GM21723 (cell line): ENCODE measurements around the gene CFAP77.

ENCODE experiments used
- ATAC-seq: cut with Tn5 transposase; IDR thresholded peaks from one replicate; pipeline ENCODE4 v1.9.1; 2021; ENCODE audit warnings: mild to moderate bottlenecking, moderate library complexity; ENCODE audit not compliant: unreplicated experiment

The CFAP77 gene

DNA sequence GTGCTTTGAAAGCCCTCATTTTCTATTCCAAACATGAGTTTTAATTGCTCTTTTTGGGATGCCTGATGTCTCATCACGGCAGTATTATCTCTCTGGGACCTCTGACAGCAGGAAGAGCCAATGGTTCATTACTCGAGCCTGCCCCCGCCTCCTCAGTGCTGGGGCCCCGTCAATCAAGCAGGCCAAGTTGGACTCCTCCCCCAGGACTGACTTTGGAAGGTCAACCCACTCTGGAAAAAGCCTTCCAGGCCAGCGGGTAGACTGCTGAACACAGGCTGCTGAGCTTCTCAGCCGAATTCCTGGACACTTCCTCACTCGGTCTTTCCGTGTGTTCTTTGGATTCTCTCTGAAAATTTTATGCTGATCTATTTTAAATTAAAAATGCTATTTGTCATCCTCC, 162.9 kb downstream of the CFAP77 start:
- no peak for ATAC-seq

DNA sequence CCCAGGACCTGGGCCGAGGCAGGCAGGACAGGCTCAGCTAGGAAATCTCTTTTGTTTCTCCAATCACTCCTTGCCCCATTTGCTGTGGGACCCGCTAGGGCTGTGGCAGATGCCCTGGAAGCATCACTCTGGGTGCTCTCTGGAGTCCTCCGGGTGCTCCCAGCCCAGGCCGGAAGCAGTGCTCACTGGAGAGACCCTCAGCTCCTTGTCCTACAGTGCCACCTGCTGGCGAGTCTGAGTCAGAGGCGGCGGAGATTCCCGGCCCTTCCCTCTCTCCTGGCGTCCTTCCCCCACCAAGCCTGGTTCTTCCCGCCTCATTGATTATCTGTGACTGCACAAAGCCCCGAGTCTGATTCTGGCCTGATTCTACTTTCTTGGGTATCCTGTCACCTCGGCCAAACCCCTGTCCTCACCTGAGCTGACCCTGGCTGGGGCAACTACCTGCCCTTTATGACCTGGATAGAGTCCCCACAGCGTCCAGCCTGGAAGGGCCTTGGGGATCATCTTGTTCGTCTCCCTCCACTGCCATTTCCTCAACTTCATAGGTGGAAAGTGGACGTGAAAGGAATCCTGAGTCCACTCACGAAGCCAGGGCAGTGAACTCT, 165.1 kb downstream of the CFAP77 start:
- ATAC-seq, result no peak

DNA sequence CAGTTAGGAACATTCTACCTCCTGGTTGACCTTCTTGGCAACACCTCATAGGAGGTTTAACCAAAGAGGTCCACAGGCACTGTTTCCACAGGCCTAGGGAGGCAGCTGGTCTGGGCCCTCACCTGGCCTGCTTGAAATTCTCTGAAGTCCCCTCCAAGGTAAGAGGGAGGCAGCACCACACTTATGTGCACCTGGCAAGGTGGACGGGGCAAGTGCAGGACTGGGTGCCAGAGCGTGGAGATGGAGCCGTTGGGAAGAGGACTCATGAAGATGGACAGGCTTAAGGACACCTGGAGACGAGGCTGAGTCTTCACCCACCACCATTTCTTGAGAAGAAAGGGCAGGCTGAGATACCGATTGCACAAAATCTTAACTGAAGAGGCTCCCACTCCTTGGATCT, 165.8 kb downstream of the CFAP77 start:
- no peak for ATAC-seq

DNA sequence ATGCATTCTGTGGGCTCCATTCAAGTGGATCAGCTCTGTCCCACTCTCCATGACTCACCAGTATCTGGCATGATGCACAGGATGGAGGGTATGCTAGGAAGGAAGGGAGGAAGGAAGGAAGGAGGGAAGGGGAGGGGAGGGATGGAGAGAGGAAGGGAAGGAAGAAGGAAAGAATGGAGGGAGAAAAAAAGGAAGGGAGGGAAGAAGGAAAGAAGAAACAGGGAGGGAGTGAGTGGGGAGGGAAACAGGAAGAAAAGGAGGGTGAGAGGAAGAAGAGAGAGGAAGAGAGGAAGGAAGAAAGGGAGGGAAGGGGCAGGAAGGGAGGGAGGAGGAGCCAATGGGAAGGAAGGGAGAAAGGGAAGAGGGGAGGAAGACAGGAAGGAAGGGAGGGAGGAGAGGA, 167.1 kb downstream of the CFAP77 start:
- ATAC-seq, result no peak

DNA sequence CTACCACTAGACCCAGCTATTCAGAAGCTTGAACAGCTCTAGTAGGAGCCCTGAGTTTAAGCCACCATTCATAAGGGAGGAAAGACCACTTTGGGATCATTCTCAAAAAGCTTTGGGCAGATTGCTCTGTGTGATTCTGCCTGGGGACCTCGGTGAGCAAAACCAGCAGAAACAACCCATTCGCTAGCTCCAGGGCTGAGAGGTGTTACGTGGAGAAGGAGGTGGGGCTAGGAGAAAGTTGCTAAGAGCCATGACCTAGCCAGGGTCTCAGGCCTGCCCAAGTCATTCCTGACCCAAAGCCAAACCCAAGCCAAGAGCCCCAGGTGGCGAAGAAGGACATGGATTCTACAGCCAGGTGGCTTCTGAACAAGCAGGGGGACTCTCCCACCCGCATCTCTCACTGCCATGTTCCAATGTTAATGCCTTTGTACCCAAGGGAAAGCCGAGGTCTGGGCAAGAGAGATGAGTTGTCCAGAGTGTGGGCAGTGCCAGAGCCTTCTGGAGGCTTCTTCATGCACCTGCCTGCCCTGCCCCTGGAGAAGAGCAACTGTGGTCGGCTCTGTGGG, 168.4 kb downstream of the CFAP77 start:
- no peak for ATAC-seq

DNA sequence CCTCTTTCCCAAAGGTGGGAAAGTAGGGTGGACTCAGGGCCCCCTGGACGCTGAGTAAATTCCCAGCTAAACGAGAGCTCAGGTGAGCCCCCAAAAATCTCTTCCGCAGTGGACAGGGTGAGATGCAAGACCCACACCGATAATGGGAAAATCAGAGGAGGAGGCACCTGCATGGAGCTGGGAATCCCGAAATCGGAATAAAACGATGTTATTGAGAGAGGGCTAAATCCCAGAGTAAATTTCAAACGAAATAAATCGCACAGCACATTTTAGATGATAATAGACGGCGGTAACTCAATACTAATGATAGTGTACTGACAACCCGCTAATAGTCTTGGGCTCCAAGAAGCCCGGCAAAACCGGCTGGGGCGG, 169.4 kb downstream of the CFAP77 start:
- ATAC-seq, result no peak

DNA sequence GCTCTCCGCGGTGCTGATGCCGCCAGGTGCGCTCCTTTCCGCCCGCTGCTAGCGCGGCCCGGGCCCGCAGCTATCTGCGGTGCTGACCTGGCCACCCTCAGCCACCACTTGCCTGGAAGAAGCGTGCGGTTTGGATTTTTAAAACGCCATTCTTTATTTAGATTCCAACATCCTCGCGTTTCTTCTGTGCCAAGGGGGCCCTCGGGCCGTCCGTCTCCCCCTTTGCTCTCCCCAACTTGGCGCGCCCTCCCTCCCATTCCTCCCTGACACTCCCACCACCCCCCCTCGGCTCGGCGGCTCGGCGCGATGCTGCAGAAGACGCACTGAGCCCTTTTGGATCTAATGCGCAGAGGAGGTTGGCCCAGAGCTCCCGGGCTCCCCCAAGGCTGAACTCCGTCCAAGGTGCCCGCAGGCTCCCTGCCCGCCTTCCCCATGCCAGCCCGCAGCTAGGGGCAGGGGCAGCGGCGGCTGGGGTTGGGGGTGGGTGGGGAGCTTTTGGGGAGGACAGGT, 172.3 kb downstream of the CFAP77 start, which contains the start of gene BARHL1:
Gene BARHL1 (plus strand): TSS at position 331 of the 510 bp plus-strand sequence. CDS start 192 bp downstream, outside the sequence.
- no peak for ATAC-seq

DNA sequence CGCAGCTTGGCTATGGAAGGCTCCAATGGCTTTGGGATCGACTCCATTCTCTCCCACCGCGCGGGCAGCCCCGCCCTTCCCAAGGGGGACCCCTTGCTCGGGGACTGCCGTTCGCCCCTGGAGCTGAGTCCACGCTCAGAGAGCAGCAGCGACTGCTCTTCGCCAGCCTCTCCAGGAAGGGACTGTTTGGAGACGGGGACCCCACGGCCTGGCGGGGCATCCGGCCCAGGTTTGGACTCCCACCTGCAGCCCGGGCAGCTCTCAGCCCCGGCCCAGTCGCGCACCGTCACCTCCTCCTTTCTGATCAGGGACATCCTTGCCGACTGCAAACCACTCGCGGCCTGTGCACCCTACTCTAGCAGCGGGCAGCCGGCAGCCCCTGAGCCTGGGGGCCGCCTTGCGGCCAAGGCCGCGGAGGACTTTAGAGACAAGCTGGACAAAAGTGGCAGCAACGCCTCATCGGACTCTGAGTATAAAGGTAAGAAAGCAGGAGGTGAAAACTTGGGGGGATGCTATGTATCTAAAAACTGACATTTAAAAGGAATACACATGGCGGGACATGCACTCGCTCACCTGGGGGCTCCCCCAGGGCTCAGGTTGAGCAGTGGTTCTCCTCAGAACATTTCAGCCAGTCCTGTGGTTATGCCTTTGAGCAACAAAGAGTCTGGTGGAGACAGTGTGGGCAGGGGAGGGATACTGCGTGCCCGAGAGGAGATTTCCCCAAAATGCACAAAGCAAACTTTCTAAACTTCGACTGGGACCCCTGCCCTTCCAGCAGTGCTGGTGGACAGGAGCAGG, 173.0 kb downstream of the CFAP77 start:
- ATAC-seq, result no peak

DNA sequence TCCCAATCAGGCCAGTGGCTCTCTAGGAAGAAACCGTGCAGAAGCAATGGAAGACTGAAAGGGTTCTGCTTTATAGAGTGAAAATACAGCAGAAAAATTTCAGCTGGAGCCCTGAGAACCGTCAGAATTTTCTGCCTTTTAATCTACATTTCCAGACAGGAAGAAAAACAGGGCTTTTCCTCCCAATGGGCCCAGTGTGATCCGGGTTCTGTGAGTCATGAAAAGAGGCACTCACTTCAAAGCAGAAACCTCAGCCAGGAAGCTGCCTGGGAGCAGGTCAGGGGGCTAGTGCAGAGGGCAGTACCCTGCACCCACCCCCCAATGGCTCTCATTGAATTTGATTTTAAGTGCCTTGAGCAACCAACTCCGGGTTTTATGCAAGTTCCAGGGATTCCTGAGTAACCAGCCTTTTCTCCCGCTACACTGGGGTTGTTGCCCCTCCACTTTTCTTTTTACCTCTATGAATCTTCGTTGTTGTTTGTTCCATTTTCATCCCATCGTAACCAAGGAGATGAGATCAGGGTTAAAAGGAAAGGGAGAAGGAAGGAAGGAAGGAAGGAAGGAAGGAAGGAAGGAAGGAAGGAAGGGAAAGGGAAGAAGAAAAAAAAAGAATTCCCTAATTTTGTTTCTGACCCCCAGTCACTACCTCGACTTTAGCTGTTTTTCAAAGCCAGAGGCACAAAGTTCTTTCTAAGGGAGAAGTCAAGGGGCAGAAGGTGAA, 173.7 kb downstream of the CFAP77 start:
- no peak for ATAC-seq

DNA sequence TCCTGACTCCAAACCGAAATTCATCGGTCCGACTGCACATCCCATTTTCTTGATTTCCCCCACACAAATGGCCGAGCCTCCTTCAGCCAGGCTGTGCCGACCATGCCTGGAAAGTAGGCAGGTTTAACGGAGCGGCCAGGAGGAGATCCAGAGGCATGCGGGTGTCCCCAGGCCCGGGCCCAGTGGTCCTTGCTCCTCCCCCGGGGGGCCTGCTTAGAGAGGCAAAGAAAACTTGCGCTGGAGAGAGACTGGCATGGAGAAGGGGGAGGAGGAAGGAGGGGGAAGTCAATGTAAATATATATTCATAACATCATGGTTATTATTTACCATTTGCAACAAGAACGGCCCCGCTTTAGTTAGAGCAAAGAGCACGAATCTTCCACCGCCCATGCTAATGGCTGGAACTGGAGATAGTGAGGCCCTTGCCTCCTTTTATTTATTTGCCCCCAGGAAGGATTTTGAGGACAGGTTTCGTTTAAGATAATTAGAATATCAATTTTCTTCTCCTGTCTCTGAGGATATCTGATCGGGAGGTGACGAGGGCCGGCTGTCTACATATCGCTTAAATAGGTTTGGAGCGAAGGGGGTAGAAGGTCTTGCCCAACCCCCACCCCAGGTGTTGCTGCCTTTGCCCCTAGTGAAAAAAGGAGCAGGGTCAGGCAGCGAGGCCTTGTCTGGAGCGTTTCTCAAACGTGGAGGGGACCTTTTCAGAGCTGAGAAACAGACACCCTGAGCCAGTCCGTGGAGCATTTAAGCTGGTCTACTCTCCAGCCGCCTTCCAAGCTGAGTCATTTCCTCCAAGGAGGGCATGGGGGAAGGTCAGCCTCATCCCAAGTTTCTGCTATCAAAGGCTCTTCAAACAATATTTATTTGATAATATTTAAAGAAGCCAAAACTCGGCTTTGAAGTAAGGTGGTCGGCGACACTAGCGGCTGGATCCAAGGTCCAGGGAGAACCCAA, 174.9 kb downstream of the CFAP77 start:
- ATAC-seq, result no peak

DNA sequence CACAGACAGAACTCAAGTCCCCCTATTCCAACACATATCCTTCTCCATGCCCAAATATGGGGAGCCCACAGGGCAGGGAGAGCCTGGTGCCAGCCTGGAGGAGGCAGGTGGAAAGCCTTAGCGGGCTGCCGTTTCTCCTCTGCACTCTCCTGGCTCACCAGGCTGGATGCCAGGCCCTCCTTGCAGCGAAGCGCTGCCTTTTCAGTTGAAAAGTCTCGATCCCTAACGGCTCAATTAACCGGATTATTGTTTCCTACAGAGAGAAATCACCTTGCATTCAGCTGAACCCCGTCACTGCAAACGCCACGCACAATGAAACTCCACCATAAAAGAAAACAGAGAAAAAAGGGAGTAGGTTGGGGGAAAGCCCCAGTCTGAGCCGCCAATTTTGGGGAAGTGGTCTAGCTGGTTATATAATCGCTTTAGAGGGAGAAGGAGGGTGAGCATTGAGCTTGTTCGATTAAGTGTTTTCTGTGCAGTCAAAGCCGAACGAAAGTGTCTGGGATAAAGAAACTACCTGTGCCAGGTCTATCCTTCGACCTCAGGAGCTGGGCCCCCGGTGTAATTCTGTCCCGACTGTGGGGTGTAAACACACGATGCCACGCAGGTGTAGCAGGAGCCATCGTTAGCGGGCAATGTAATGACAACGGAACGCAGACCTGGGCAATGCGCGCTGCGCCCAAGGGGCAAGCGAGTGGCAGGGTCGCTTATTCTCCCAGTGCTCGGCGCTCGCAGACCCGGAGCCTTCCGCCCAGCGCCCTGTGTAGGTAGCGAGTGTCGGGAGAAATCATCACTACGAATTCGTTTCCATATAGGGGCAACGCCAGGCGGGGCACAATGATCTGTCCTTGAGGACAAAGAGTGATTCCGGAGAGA, 176.2 kb downstream of the CFAP77 start:
- no peak for ATAC-seq

DNA sequence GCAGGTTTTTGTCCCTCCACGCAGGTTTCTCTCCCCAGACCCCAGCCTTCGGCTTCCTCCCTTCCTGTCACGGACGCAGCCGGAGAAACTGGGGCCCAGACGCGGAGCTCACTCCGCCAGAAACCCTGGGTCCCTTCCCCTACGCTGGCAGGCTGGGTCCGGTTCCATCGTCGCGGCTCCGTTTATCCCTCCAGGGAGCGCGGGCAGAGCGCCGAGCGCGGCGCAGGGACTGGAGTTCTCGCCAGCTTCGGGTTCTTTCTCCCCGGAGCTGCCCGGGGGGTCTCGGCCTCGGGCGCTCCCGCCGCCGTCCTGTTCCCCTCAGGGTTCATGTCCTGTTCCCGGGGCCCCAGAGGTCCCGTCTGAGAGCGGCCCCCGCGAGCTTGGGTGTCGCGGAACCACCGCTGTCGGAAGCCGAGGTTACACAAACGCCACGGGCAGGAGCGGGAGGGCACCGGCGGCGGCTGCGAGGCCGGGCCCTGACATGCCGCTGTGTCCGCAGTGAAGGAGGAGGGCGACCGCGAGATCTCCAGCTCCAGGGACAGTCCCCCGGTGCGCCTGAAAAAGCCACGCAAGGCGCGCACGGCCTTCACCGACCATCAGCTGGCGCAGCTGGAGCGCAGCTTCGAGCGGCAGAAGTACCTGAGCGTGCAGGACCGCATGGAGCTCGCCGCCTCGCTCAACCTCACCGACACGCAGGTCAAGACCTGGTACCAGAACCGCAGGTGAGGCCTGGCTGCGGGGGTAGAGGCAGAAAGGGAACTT, 177.0 kb downstream of the CFAP77 start:
- no peak for ATAC-seq

DNA sequence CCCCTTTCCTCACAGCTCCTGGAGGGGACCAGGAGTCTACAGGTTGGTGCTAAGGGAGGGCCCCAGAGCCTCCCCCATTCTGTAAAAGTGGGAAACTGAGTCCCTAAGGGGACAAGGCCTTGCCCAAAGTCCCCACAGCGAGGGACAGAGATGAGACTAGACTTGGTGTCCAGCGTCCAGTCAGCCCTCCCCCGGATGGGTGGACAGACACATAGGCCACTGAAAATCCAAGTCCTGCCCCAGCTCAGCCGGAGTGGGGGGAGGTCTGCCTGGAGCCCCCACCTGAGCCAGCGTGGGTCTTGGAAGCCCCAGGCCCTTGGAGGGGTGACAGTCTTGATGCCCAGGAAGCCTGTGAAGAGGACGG, 177.6 kb downstream of the CFAP77 start:
- no peak for ATAC-seq

DNA sequence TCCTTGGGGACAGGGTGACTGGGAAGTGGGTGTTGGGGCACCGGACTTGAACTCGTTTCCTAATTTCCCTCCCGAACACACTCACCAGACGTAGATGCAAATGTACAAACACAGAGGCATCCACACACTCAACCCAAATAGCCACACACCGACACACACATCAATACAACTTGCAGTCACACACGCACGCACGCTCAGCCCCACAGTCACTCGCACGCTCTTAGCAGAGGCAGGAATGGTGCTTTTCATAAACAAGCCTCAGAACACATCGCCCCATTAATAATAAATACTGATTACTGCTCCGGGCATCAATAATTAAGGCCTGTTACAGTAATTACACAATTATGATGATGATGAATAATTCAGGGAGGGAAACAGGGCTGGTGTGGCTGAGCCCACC, 178.1 kb downstream of the CFAP77 start:
- no peak for ATAC-seq

DNA sequence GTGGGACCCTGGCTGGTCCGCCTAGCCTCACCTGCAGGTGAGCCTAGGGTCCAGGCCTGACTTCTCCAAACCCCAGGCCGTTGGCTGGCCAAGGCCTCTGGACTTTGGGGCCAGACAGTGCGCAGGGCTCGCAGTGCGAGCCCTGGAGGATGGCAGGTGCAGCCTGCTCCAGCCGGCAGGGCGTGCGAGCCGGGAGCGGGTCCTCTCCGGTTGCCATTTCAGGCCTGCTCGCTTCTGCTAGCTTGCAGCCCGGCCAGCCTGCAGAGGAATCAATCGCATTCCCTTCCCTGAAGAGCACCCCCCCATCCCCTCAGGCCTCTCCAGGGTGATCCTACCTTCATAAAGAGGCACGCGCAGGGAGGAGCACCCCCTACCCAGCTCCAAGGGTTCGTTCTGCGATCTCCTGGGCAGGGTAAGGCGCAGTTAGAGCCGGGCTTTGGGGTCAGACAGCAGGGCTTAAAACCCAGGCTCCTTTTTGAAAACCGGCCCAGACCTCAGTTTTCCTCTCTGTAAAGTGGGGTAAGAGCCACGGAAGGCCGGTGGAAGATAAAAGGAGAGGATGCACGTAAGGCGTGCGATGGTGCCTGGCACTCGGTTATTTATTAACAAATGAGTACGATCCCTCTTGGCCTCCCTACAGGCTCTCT, 178.6 kb downstream of the CFAP77 start:
- ATAC-seq, result no peak

DNA sequence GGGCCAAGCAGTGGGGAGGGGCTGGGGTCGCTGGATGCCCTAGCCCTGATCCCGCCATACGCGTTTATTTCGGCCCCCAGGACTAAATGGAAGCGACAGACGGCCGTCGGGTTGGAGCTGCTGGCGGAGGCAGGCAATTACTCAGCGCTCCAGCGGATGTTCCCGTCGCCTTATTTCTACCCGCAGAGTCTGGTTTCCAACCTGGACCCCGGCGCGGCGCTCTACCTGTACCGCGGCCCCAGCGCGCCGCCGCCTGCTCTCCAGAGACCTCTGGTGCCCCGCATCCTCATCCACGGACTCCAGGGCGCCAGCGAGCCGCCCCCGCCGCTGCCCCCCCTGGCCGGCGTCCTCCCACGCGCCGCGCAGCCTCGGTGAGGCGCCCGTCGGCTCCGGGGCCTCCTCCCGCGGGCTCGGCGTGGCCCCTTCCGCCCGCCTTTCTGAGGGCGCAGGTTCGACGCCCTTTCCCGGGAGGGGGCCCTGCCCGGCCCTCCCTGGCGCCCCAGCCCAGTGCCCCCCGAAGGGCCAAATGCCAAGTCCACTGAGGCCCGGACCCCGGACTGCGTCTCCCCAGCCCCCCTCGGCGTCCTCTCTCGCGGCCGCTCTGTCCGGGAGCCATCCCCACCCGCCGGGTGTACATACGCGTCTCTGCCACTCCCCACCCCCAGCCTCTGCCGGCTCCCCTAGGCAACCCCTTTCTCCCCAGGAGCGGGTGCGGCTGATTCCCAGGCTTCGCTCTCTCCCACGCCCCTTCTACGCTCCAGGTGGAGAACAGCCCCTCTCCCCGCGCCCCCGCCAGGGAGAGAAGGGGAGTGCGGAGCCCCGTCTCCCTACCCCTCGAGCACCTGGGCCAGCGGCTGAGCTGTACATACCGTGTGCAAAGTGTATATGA, 179.4 kb downstream of the CFAP77 start:
- no peak for ATAC-seq

DNA sequence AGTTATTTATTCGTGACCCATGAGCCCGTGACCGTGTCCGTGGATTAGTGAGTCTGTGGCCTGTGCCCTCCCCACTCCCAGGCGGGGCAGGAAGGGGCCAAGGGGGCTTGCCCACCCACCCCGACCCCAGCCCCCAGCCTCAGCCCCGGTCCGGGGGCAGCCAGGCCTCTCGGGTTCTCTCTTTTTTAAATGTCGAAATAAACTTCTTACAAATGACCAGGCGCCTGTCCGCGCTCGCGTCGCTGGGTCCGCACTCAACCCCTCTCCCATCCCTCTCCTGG, 180.0 kb downstream of the CFAP77 start:
- ATAC-seq, result no peak
